PC-3 (cell line): ENCODE data around the gene OCSTAMP.

ENCODE experiments used
- CTCF ChIP-seq: fragments of 300-600 bp; sonication (generic); conservative IDR thresholded peaks from 2 replicates; pipeline ENCODE4 v1.5.1; 2017; ENCODE audit warnings: antibody characterized with exemption, low read depth, mild to moderate bottlenecking, low read length
- EZH2 ChIP-seq: fragments of 300-600 bp; sonication (generic); IDR thresholded peaks from one replicate; pipeline ENCODE4 v1.6.1; 2017; ENCODE audit warnings: antibody characterized with exemption, mild to moderate bottlenecking, low read length; ENCODE audit not compliant: unreplicated experiment
- EZH2phosphoT487 ChIP-seq: fragments of 300-600 bp; sonication (generic); IDR thresholded peaks from 2 replicates; pipeline ENCODE4 v1.6.1; 2018; ENCODE audit warnings: mild to moderate bottlenecking, antibody characterized with exemption, low read length, borderline replicate concordance

GRCh38 chr20:46544576-46544975 is 5.9 kb downstream of the OCSTAMP start:
- TF ChIP-seq CTCF: 0 out of 2 replicates have a peak, but pooled peaks have one; percentile 29
- no peak for TF ChIP-seq EZH2
- TF ChIP-seq EZH2phosphoT487: no peak
